Measurements from ENCODE around the gene TRAPPC5.
A peak's percentile ranks its signal among the peaks of the same experiment; 100 is the strongest.

Gene TRAPPC5

DNA sequence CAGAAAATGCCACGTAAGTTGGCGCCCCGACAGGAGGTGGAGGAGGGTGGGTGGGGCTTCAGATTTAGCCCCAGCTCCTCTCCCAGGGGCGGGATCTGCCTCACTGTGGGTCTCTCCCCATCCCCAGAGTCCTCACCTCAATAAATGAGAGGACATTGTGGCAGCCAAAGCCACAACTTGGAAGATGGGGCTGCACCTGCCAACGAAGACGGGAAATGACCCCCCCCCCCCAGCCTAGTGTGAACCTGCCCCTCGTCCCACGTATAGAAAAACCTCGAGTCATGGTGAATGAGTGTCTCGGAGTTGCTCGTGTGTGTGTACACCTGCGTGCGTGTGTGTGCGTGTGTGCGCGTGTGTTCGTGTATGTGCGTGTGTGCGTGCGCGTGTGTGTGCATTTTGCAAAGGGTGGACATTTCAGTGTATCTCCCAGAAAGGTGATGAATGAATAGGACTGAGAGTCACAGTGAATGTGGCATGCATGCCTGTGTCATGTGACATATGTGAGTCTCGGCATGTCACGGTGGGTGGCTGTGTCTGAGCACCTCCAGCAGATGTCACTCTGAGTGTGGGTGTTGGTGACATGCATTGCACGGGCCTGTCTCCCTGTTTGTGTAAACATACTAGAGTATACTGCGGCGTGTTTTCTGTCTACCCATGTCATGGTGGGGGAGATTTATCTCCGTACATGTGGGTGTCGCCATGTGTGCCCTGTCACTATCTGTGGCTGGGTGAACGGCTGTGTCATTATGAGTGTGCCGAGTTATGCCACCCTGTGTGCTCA is 1.5 kb upstream of the TRAPPC5 start:
- H3K9me3 Mint-ChIP-seq: peaks cover 4% of the 10 kb centered on the region
- peaks cover 15% of the 10 kb centered on the region for H3K36me3 Mint-ChIP-seq (ENCODE audit: low read depth)
- H3K4me1 Mint-ChIP-seq: peaks cover 63% of the 10 kb centered on the region
- H3K27ac Mint-ChIP-seq: peak overlapping the region; percentile 74
- DNase-seq (peak; percentile 61), ATAC-seq (peak; percentile 53)
- peaks cover 36% of the 10 kb centered on the region for H3K27me3 Mint-ChIP-seq
- H3K4me3 Mint-ChIP-seq: peak overlapping the region; percentile 48

DNA sequence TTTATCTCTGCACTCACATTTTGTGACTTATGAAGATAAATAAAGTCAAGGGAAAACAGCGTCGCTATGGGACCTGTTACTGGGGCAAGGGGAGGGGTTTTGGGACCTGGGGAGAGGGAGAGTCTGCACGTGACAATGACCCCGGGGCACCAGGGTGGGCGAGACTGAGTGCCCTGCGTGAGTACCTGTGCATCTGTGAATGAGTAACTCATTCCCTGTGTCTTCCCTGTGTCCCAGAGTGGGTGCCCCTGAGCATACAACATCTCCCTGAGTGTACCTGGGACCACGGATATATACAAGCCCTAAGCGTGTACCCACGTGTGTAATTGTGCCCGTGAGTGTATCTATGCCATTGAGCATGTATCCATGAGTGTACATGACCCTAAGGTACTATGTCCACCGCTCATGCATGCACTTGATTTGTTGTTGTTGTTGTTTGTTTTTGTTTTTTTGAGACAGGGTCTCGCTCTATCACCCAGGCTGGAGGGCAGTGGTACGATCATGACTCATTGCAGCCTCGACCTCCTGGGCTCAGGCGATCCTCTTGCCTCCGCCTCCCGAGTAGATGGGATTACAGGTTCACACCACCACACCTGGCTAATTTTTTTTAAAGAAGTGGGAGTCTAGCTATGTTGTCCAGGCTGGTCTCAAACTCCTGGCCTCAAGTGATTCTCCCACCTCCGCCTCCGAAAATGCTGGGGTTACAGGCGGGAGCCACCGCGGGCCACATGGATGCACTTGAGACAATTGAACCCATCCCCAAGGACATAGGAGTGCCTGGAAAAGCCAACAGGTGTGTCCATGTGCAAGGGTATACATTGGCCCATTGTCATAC is 645 bp upstream of the TRAPPC5 start:
- DNase-seq: no peak
- Mint-ChIP-seq H3K4me3 (peak overlapping the region; percentile 85), H3K9me3 (no peaks in the 10 kb centered on the region), H3K27ac (peak overlapping the region; percentile 74), H3K27me3 (peaks cover 32% of the 10 kb centered on the region), H3K4me1 (peaks cover 58% of the 10 kb centered on the region), H3K36me3 (ENCODE audit: low read depth) (peaks cover 15% of the 10 kb centered on the region)
- no peak for ATAC-seq

- peaks cover 22% of the 10 kb centered on the region for H3K27me3 Mint-ChIP-seq
- peak overlapping the region; percentile 85 for H3K4me3 Mint-ChIP-seq
- H3K36me3 Mint-ChIP-seq (ENCODE audit: low read depth): peaks cover 19% of the 10 kb centered on the region
- peaks cover 52% of the 10 kb centered on the region for H3K4me1 Mint-ChIP-seq
- DNase-seq: peak; percentile 90
- no peaks in the 10 kb centered on the region for H3K9me3 Mint-ChIP-seq
- ATAC-seq: peak; percentile 53
- peak overlapping the region; percentile 93 for H3K27ac Mint-ChIP-seq
Measured at GRCh38 chr19:7681340-7682174, 924 bp downstream of the TRAPPC5 start.

GRCh38 chr19:7682175-7682855 is 1.7 kb downstream of the TRAPPC5 start:
- H3K27me3 Mint-ChIP-seq: peaks cover 14% of the 10 kb centered on the region
- no peak for DNase-seq
- H3K36me3 Mint-ChIP-seq (ENCODE audit: low read depth): peaks cover 19% of the 10 kb centered on the region
- H3K4me3 Mint-ChIP-seq: peak overlapping the region; percentile 85
- peaks cover 46% of the 10 kb centered on the region for H3K4me1 Mint-ChIP-seq
- no peaks in the 10 kb centered on the region for H3K9me3 Mint-ChIP-seq
- H3K27ac Mint-ChIP-seq: no peak overlapping the region
- ATAC-seq: no peak

- Mint-ChIP-seq H3K36me3 (ENCODE audit: low read depth) (peaks cover 19% of the 10 kb centered on the region), H3K4me3 (no peak overlapping the region), H3K27me3 (no peaks in the 10 kb centered on the region), H3K27ac (no peak overlapping the region), H3K4me1 (peaks cover 20% of the 10 kb centered on the region), H3K9me3 (no peaks in the 10 kb centered on the region)
- DNase-seq: no peak
- ATAC-seq: no peak
Measured at GRCh38 chr19:7685546-7686445, 5.2 kb downstream of the TRAPPC5 start.

- Mint-ChIP-seq H3K27me3 (no peaks in the 10 kb centered on the region), H3K9me3 (no peaks in the 10 kb centered on the region), H3K4me3 (no peak overlapping the region), H3K36me3 (ENCODE audit: low read depth) (peaks cover 17% of the 10 kb centered on the region), H3K4me1 (peaks cover 14% of the 10 kb centered on the region), H3K27ac (no peak overlapping the region)
- DNase-seq: no peak
- ATAC-seq: no peak
Measured at GRCh38 chr19:7687177-7687576, 6.5 kb downstream of the TRAPPC5 start.

GRCh38 chr19:7689165-7689564 is 8.5 kb downstream of the TRAPPC5 start:
- Mint-ChIP-seq H3K4me3 (no peak overlapping the region), H3K36me3 (ENCODE audit: low read depth) (peaks cover 5% of the 10 kb centered on the region), H3K9me3 (no peaks in the 10 kb centered on the region), H3K27ac (no peak overlapping the region), H3K27me3 (no peaks in the 10 kb centered on the region), H3K4me1 (peaks cover 7% of the 10 kb centered on the region)
- no peak for DNase-seq
- ATAC-seq: no peak

GRCh38 chr19:7690779-7691258 is 10.2 kb downstream of the TRAPPC5 start:
- H3K27ac Mint-ChIP-seq: no peak overlapping the region
- no peaks in the 10 kb centered on the region for H3K9me3 Mint-ChIP-seq
- peak; percentile 13 for ATAC-seq
- DNase-seq: no peak
- H3K4me3 Mint-ChIP-seq: no peak overlapping the region
- no peaks in the 10 kb centered on the region for H3K36me3 Mint-ChIP-seq (ENCODE audit: low read depth)
- peaks cover 10% of the 10 kb centered on the region for H3K4me1 Mint-ChIP-seq
- H3K27me3 Mint-ChIP-seq: no peaks in the 10 kb centered on the region

DNA sequence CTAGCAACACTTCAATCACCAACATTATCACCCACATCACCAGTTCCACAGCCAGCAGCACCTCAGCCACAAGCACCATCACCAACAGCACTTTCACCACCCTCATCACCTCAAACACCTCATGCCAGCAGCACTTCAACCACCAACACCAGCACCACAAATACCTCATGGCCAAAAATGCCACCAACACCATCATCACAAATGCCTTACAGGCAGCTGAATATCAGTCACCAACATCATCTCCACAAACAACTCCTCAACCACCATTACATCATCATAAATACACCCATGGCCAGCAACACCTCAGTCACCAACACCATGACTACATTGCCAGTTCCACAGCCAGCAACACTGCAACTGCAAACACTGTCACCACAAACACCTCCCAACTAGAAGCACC is 10.9 kb downstream of the TRAPPC5 start:
- peak; percentile 27 for ATAC-seq
- Mint-ChIP-seq H3K27me3 (peaks cover under 1% of the 10 kb centered on the region), H3K4me3 (no peak overlapping the region), H3K4me1 (peaks cover 11% of the 10 kb centered on the region), H3K36me3 (ENCODE audit: low read depth) (peaks cover under 1% of the 10 kb centered on the region), H3K9me3 (no peaks in the 10 kb centered on the region), H3K27ac (no peak overlapping the region)
- no peak for DNase-seq

DNA sequence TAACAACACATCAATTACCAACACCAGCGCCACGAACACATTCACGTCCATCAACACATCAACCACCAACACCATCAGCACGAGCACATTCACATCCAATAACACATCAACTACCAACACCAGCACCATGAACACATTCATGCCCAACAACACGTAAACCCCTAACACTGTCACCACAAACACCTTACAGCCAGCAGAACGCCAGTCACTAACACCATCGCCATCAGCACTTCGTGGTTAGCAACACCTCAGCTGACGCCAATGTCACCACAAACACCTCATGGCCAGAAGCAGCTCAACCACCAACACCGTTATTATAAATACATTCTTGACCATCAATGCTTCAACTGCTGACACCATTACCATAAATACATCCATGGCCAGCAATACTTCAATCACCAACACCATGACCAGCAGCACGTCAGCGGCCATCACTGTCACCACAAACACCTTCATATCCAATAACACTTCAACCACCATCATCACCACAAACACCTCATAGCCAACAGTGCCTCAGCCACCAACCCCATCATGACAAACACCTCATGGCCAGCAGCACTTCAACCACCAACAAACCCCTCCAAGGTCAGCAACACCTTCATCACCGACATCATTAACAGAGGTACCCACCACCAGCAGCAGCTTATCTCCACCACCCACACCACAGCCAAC is 11.9 kb downstream of the TRAPPC5 start:
- no peak overlapping the region for H3K4me3 Mint-ChIP-seq
- H3K27ac Mint-ChIP-seq: no peak overlapping the region
- peaks cover 5% of the 10 kb centered on the region for H3K27me3 Mint-ChIP-seq
- peaks cover 13% of the 10 kb centered on the region for H3K4me1 Mint-ChIP-seq
- no peaks in the 10 kb centered on the region for H3K9me3 Mint-ChIP-seq
- DNase-seq: no peak
- peak; percentile 15 for ATAC-seq
- peaks cover 2% of the 10 kb centered on the region for H3K36me3 Mint-ChIP-seq (ENCODE audit: low read depth)

- Mint-ChIP-seq H3K27ac (no peak overlapping the region), H3K4me1 (peaks cover 28% of the 10 kb centered on the region), H3K27me3 (peaks cover 9% of the 10 kb centered on the region), H3K9me3 (no peaks in the 10 kb centered on the region), H3K36me3 (ENCODE audit: low read depth) (peaks cover 2% of the 10 kb centered on the region), H3K4me3 (peak overlapping the region; percentile 1)
- DNase-seq (no peak), ATAC-seq (no peak)
Measured at GRCh38 chr19:7694499-7694898, 13.9 kb downstream of the TRAPPC5 start.

GRCh38 chr19:7697721-7698287 is 17.2 kb downstream of the TRAPPC5 start:
- Mint-ChIP-seq H3K4me3 (peak overlapping the region; percentile 48), H3K27ac (peak overlapping the region; percentile 14), H3K4me1 (peaks cover 45% of the 10 kb centered on the region), H3K27me3 (peaks cover 12% of the 10 kb centered on the region), H3K36me3 (ENCODE audit: low read depth) (peaks cover 2% of the 10 kb centered on the region), H3K9me3 (no peaks in the 10 kb centered on the region)
- DNase-seq (no peak), ATAC-seq (no peak)
